Activated B cell treated with CpG ODN at 0.5 μM for 24 hours (primary cell): ENCODE results near the gene CCDC198. TPM values are rescaled to one million over a fixed set of nuclear protein-coding genes. Genes with fewer than 3 reads are reported as not detected.

Source experiments
- ATAC-seq: fragments of 200-7000 bp; cut with Tn5 transposase; one replicate; pipeline ENCODE4 v1.10.0; 2021; ENCODE audit warnings: low read depth, mild to moderate bottlenecking, moderate library complexity
- CTCF ChIA-PET: fragments of 350-600 bp; sonication (Branson Sonifier 250); formaldehyde crosslinking; loops from one replicate; lab custom pipeline; 2021; ENCODE audit warnings: antibody characterized with exemption; lab: Charles Lee
- POLR2A ChIA-PET: fragments of 350-600 bp; sonication (Branson Sonifier 250); formaldehyde crosslinking; loops from one replicate; lab custom pipeline; 2021; ENCODE audit warnings: antibody characterized with exemption; lab: Charles Lee
- DNase-seq: peaks from one replicate; pipeline ENCODE4 v3.0.0; 2022
- H3K27ac Mint-ChIP-seq: one replicate; pipeline ENCODE4 v1.8.0; 2020; ENCODE audit warnings: mixed read lengths
- H3K27me3 Mint-ChIP-seq: one replicate; pipeline ENCODE4 v1.8.0; 2021; ENCODE audit warnings: mixed read lengths
- H3K36me3 Mint-ChIP-seq: one replicate; pipeline ENCODE4 v1.8.0; 2021; ENCODE audit warnings: low read depth, mixed read lengths
- H3K4me1 Mint-ChIP-seq: one replicate; pipeline ENCODE4 v1.8.0; 2021; ENCODE audit warnings: mixed read lengths
- H3K4me3 Mint-ChIP-seq: one replicate; pipeline ENCODE4 v1.8.0; 2020; ENCODE audit warnings: mild to moderate bottlenecking, mixed read lengths
- H3K9me3 Mint-ChIP-seq: one replicate; pipeline ENCODE4 v1.8.0; 2020; ENCODE audit warnings: mixed read lengths
- CTCF ChIP-seq: fragments of 200-600 bp; IDR thresholded peaks from one replicate; pipeline ENCODE4 v1.8.0; 2022; ENCODE audit warnings: antibody characterized with exemption, mild to moderate bottlenecking
- intact Hi-C: fragments of 100-400 bp; cut with micrococcal nuclease; formaldehyde crosslinking; loops from one replicate; pipeline ENCODE4 v1.15.1; 2024
- total RNA-seq: library from RNA; stranded (reverse); gene quantifications from 2 replicates; pipeline ENCODE4 v1.2.3, GENCODE V29; 2022

Gene CCDC198
- total RNA-seq, 1 donor from 2014 or later: not detected

- CTCF ChIA-PET: no interaction called here
- H3K27me3 Mint-ChIP-seq: peaks cover 10% of the 10 kb centered on the region
- no peaks in the 10 kb centered on the region for H3K36me3 Mint-ChIP-seq
- no peak overlapping the region for H3K4me3 Mint-ChIP-seq
- no peak overlapping the region for H3K27ac Mint-ChIP-seq
- intact Hi-C loops: no loop called here
- no peaks in the 10 kb centered on the region for H3K4me1 Mint-ChIP-seq
- no peak for ATAC-seq
- no peak for DNase-seq
- TF ChIP-seq CTCF: no peak
- H3K9me3 Mint-ChIP-seq: no peaks in the 10 kb centered on the region
- POLR2A ChIA-PET: no interaction called here
Observed at GRCh38 chr14:57478050-57478449, 15.6 kb downstream of the CCDC198 start.

- Mint-ChIP-seq H3K4me1 (no peaks in the 10 kb centered on the region), H3K36me3 (no peaks in the 10 kb centered on the region), H3K27ac (no peak overlapping the region), H3K4me3 (no peak overlapping the region), H3K9me3 (no peaks in the 10 kb centered on the region), H3K27me3 (peaks cover 2% of the 10 kb centered on the region)
- ATAC-seq: no peak
- no peak for TF ChIP-seq CTCF
- intact Hi-C loops: no loop called here
- ChIA-PET POLR2A (no interaction called here), CTCF (no interaction called here)
- DNase-seq: no peak
Observed at GRCh38 chr14:57470909-57471308, 22.7 kb downstream of the CCDC198 start.

GRCh38 chr14:57464008-57464730 lies 29.5 kb downstream of the CCDC198 start:
- peaks cover 18% of the 10 kb centered on the region for H3K4me1 Mint-ChIP-seq
- no peaks in the 10 kb centered on the region for H3K9me3 Mint-ChIP-seq
- no peak overlapping the region for H3K4me3 Mint-ChIP-seq

GRCh38 chr14:57462551-57462950 lies 31.1 kb downstream of the CCDC198 start:
- POLR2A ChIA-PET: no interaction called here
- H3K4me3 Mint-ChIP-seq: no peak overlapping the region
- ATAC-seq (no peak), DNase-seq (no peak)
- H3K27me3 Mint-ChIP-seq: peaks cover 1% of the 10 kb centered on the region
- peaks cover 18% of the 10 kb centered on the region for H3K4me1 Mint-ChIP-seq
- no peaks in the 10 kb centered on the region for H3K9me3 Mint-ChIP-seq
- H3K27ac Mint-ChIP-seq: no peak overlapping the region
- no peaks in the 10 kb centered on the region for H3K36me3 Mint-ChIP-seq
- no peak for TF ChIP-seq CTCF
- intact Hi-C loops: no loop called here
- CTCF ChIA-PET: no interaction called here

More at GRCh38 chr14:57464008-57464730, 29.5 kb downstream of the CCDC198 start:
- intact Hi-C loops: no loop called here
- DNase-seq: no peak
- ChIA-PET POLR2A (no interaction called here), CTCF (no interaction called here)
- no peaks in the 10 kb centered on the region for H3K36me3 Mint-ChIP-seq
- H3K27me3 Mint-ChIP-seq: peaks cover 1% of the 10 kb centered on the region
- no peak overlapping the region for H3K27ac Mint-ChIP-seq
- no peak for TF ChIP-seq CTCF
- ATAC-seq: no peak

GRCh38 chr14:57461777-57462320 lies 31.8 kb downstream of the CCDC198 start:
- Mint-ChIP-seq H3K4me3 (no peak overlapping the region), H3K27me3 (peaks cover 1% of the 10 kb centered on the region), H3K27ac (no peak overlapping the region), H3K36me3 (no peaks in the 10 kb centered on the region), H3K4me1 (peaks cover 18% of the 10 kb centered on the region), H3K9me3 (no peaks in the 10 kb centered on the region)
- ATAC-seq (no peak), DNase-seq (no peak)
- ChIA-PET POLR2A (no interaction called here), CTCF (no interaction called here)
- no peak for TF ChIP-seq CTCF
- intact Hi-C loops: no loop called here
